Iris pigment epithelial cell (primary cell): ENCODE measurements around the gene ANKRD33.

Experiments used
- DNase-seq: peaks from one replicate; pipeline ENCODE4 v3.0.0-alpha.2; 2011; ENCODE audit warnings: low read depth

Gene ANKRD33

DNA sequence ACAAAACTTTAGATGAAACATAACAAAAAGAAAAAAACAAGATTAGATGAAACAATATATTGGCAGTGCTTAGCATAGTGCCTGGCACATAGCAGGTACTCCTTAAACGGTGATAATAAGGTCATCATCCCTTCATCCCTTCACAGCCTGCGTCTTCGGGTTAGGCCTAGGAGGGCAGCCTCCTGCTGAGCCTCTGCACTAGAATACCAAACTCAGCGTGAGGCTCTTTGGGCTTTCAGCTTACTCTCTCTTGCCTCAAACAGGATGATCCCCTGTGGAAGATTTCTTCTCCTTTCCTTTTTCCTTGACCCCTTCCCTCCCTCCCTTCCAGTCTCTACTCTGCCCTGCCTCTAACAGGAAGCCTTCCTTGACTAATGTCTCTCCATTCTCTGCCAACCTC is 25.0 kb upstream of the ANKRD33 start:
- no peak for DNase-seq

DNA sequence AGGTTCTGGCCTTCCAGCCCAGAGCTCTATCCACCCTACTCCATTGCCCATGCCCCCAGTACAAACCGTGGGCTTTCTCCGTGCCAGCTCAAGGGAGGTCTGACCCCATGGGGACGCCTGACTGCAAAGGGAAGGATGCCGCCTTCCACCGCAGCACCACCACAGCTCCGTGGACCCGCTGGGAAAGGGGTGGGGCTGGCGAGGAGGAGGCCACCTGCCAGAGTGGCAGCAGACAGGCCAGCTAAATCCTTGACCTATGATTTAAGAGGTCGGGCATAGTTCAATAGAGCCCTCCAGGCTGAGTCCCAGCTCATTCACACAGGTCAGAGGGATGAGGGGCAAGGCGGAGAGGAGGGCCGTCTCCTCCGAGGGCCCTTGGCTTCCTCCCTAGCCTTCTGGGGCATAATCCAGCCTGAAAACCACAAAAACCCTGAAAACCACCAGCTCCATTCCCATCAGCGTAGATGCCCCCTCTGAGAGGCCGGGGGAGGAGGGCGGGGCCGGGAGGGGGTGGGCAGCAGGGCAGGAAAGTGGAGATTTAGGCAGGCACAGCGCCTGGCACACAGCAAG is 24.5 kb upstream of the ANKRD33 start:
- no peak for DNase-seq

DNA sequence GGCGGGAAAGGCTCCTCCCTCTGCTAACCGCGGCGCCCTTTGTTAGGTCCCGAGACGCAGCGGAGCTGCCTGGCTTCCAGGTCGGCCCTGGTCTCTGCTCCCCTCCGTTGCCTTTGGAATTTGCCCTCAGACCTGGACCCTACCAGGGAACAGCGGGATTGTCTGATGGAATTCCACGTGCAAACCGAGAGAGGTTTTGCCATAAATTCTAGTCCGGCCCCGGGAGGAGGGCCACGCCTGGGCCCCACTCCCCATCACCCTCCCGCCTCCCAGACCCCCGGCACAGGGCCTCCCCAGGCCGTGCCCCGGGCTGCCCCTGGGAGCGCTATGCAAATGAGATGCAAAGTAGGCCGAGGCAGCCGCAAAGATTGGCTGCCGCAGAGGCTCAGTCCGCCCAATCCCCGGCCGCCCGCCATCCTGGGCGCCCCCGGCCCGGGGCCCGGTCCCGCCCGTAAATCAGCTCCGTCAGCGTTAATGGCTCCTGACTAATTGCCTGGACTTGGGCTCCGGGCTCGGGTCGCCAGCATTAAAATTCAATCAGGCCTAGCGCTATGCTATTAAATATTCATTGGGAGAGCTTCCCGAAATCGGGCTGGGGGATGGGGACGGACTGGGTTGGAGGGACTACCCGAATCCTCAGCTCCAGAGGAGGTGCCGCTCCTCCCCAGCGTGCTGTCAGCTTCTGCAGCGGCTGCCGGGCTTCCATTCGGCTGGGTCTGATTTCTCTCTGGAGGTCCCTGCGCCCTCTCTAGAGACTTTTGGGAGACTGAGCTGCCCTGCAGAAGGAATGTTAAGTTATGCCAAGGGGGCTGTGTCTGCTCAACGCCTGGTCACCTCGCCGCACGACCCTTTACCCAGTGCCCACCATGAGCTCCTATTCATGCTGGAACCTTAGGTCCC is 23.7 kb upstream of the ANKRD33 start:
- no peak for DNase-seq

DNA sequence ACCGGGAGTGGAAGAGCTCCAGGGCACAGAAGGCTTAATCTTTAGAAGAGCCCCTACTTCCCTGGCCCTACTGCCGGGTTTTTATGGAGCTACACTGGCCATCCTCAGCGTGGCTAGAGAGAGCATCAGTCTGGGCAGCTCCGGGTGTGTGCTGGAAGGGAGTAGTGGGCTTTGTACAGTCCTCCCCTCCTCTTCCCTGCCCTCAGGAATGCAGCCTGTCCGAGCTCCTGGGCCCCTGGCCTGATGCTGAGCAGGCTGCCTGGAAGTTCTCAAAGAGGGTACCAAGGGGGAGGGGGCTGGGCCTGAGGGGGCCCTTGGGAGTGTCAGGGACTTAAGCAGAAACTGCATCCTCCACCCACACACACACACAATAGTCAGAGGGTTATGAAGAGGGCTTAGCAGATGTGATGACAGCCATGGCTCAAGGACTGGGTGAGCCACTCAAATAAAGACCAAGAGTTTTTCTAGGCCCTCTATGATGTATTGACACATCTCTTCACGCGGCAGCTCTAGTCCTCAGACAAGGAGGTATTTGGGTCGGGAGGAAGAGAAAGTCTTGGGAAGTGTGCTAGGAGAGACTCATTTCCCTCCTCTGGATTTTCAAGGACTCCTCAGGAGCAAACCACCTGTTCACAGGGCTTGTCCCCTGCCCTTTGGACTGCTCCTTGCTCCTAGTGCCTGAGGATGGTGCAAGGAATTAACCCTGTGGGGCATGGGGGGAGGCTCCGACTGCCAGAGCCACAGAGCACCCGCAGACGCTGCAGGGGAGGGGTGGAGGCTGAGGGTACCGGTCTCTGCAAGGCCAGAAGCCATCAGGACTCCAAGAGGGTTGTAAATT is 22.9 kb upstream of the ANKRD33 start:
- no peak for DNase-seq

DNA sequence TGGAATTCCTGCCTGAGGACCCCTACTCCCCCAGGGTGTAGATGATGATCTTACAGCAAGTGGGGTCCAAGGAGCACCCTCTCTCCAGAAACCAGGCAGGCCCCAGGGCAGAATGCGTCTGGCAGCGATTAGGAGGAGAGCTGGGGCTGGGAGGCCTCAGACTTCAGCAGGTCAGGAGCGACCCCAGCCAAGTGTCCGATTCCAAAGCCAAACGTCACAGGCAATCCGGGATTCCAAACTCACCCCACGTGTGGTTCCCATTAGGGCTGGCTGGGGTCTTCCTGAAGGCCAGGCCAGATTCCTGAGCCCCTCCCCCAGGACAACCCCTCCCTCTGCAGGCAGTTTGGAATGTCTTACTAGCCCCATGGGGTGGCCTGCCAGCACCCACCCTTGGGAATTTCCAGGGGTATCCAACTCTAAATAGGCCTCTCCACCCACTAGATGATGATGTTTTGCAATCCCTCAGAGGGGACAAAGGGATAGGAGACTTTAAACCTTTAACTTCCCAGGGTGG is 22.1 kb upstream of the ANKRD33 start:
- DNase-seq, result no peak

DNA sequence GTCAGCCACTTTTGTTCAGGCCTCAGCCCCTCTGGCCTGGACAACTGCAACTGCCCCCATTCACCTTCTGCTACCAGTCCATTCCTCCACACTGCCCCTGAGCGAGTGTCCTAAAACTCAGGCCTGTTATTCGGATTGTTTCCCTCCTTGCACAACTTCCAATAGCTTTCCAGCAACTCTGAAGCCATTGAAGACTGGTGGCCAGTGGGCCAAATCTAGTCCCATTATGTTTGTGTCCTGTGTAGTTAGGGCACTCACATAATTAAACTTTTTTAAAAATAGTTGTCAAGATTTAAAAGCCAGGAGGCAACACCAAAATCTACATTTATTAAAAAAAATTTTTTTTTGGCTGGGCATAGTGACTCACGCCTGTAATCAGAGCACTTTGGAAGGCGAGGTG is 21.6 kb upstream of the ANKRD33 start:
- DNase-seq, result no peak

DNA sequence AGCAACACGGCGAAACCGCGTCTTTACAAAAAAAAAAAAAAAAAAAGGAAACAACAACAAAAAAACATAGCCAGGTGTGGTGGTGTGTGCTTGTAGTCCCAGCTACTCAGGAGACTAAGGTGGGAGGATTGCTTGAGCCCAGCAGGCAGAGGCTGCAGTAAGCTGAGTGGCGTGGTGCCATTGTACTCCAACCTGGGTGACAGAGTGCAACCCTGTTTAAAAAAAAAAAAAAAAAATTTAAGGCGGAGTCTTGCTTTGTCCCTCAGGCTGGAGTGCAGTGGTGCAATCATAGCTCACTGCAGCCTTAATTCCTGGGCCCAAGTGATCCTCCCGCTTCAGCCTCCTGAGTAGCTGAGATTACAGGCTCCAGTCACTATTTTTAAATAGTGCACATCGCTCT is 21.1 kb upstream of the ANKRD33 start:
- no peak for DNase-seq

DNA sequence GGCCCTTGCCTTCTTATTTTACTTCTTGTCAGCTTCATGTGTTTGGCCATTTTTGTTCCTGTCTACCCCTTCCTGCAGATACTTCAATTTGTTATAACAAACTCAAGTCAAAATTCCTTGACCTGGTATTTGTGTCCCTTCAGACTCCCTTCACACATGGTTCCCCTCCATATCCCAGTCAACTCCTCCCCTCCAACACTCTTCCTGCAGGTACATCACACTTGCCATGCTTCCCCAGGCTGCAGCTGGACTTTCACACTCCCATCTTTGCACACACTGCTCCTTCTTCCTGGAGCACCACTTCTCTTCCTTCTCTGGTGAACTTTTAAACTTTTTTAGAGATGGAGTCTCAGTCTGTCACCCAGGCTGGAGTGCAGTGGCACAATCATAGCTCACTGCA is 20.5 kb upstream of the ANKRD33 start:
- DNase-seq, result no peak

DNA sequence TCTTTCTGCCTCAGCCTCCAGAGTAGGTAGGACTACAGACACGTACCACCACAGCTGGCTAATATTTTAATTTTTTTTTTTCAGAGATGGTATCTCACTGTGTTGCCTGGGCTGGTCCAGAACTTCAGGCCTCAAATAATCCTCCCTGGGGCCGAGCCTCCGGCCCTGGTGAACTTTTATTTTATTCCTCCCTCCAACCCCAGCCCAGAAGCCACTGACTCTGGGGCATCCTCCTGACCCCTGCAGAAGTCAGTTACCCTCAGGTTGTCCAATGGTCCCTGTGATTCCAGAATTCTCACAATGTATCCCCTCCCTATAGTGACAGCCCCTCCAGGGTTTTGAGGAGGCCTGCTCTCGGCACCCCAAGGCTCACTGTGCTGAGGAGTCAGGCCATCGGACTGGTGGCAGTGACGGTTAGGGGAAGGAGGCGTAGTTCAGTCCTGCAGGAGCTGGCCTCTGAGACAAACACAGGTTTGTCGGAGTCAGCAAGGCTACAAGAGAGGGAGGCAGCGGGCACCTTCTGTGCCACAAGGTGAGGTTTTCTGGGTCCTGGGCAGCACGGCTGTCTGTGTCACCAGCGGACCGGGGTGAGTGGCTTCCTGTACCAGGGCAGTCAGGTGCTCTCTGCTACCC is 20.0 kb upstream of the ANKRD33 start:
- DNase-seq, result no peak

DNA sequence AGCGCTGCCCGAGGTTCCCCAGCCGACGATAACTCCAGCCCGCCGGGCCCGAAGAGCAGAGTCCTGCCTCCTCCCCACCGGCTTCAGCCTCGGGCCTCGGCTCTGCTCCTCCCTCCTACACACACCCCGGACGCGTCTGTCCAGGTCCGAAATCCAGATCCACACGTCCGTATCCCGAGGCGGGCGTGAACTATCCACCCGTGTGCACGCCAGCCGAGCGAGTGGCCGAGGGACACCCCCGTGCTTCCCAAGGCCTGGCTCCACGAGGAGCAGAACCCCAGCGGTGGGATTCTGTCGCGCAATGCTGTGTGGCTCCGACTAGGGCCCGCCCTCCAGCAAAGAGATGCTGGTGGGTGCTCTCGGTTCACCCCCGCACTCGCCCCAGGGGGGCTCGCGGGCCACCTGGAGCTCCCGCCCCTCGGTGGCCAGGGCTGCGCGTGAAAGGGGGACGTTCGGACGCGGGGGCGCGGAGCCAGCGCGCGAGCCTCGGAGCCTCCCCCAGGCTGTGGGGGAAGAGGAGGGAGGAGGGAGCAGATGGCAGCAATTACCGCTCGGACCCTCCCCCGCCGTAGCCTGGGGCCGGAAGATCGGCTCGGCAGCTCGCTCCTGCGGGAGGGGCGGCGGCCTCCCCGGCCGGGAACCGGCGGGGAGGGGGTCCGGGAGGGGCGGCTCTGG is 18.9 kb upstream of the ANKRD33 start:
- DNase-seq, result no peak

DNA sequence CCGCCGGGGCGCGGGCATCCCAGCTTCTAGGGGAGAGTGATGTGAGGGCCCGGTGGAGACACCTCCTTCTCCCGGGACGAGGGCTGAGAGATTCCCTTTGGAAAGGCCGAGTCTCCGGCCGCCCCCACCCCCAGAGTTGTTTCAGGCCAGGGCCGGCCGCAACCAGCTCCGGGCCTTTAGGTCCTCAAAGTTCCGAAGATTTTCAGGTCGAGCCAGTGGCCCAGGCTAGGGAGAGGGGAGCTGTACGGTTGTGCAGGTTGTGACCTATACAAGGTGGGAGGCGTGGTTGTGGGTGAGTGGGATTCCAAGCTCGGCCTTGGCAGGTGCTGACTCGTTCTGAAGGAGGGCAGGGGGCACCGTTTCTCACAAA is 18.4 kb upstream of the ANKRD33 start:
- no peak for DNase-seq

DNA sequence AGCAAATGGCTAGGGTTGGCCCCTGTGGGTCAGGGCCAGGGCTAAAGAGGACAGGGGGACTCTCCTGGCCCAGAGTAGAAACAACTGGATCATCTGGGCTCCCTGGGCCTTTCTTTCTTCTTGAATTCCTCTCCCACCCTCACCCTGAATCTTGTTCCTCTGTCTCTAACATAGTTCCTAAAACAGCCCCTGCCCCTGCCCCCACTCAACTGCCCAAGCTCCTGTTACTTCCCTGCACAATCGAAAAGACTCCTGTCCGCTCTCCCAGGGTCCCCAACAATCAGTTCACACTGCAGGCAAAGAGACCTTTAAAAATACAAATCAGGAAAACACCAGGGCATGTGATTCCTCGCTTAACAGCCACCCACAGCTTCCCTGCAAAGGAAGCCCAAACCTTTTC is 18.0 kb upstream of the ANKRD33 start:
- no peak for DNase-seq

DNA sequence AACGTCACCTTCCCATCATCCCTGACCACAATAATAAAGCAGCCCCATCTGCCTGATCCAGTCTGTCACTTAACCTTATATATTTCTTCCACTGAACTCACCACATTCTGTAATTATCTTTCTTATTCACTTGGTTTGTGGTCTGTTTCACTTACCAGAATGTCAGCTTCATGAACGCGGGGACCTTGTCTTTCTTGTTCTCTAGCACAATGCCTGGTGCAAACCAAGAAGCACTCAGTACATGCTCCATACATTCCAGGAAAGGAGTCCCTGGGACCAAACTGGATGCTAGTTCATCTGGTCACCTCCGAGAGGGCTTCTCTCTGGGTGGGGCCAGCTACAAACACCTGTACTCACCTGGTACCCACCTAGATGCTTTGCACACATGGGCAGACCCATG is 17.4 kb upstream of the ANKRD33 start:
- no peak for DNase-seq

DNA sequence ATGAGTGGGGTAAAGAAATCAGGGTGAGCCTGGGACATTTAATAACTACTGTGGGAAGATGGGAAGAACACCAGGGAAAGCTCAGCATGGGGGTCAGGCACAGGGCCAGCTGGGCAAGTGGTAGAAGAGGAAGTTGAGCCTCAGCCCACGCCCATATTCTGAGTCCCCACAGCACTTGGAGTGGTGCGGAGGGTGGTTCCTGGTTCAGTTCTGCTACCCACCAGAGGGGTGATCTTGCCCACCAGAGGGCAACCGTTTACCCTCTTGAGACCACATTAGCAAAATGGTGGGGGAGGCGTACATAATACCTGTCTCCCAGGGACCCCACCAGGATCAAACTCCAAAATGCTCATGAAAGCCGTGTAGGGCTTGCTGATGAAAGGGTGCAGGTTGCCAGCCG is 16.8 kb upstream of the ANKRD33 start:
- DNase-seq, result no peak

DNA sequence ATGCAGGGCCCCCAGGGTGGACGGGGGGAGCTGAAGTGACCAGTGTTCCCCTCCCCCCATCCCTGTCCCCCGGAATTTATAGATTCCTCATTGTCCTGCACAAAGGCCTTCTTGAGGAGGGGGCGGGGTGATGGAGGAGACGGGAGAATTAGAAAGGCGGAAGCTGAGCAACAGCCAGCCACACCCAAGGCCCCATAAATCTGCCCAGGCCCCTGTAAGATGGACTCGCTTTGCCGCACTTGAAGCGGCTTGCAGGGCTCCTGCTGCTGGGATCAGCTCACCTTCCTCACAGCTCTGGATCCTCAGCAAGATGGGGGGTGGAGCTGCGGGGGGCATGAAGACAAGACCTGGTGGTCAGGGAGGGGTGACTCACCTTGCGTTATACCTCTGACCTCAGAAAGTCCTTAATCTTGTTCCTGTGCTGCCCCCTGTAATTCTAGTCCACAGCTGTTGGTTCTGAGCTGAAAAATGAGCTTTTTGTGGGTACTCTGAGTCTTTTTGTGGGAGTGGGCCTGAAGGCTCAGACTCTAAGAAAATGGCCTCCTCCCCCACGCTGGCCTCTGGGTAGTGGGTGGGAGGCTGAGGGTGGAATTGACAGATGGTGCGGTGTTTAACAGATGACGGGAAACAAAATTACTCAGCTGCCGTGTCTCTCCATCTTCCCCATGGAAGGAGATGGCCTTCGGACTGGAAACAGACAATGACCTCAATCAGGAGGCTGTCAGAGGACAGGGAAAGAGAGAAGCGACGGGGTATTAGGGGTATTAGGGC is 15.8 kb upstream of the ANKRD33 start:
- DNase-seq, result no peak

DNA sequence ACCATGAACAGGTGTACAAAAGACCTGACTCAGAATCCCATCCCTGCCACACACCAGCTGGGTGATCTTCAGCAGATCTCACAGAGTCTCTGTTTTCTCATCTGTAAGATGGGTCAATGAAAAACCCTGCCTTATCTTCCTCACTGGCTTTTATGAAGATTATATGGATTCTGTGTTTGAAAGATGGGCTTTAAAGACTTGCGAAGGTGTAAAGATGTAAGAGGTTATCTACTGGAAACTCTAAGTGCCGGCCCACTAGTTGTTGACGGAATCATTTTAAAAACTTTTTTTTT is 15.3 kb upstream of the ANKRD33 start:
- no peak for DNase-seq

DNA sequence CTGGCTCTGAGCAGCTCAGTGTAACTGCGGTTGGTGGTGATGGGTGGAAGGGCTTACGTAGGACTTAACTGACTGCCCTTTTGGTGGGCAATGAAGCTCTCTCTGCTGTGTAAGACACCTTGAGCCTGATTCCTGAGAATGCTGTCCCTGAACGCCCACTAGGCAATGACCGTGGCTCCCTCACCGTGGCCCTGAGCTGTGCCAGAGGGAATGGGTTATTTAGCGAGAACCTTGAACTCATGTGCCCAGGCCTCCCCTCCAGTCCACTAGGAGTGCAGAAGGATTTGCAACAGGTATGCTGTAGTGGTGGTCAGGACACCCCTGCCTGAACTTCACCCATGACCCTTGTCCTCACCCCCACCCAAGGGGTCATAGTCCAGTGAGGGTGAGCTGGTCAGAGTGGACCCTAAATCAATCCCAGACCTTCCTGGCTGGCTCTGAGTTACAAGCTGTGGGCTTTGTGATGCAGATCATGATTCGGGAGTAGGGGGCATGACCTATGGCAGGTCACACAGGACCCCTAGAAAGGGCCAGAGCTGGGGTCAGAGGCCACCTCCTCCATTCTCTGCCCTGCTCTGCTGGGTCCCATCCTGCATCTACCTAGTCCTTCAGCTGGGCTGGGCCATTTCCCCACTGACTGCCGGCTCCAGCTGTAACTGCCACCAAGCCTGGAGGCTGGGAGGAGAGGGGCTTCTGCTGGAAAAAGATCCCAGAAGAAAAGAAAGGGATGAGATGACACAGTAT is 14.5 kb upstream of the ANKRD33 start:
- no peak for DNase-seq

DNA sequence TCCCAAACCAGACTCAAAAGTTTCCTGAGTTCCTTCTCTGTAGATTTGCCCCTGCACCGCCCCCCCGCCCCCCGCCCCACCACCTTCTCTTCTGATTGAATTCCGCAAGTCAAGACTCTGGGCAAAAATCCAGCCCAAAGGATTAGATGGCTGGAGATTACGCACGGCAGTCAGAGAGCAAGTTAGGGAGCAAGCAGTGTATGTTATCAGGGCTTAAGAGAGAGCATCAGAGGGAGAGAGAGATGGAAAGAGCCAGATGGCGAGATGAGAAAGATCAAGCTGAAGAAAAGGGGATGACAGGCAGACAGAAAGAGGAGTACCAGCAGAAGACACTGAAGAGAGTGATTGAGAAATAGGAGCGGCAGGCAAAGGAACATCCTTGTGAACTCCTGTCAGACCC is 13.9 kb upstream of the ANKRD33 start:
- DNase-seq, result peak; percentile 73

DNA sequence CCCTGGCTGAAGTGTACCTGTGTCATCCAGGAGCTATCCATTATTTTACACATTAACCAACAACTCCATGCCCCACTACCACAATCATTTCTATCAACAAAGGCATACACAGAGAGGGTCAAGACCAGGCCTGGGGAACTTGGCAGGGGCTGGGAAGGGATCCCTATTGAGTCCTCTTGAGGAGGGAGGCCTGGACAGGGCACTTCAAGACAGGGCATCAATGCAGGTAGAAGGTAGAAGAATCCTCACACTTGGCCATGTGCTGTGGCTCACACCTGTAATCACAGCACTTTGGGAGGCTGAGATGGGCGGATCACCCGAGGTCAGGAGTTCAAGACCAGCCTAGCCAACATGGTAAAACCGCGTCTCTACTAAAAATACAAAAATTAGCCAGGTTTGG is 13.4 kb upstream of the ANKRD33 start:
- DNase-seq, result no peak

DNA sequence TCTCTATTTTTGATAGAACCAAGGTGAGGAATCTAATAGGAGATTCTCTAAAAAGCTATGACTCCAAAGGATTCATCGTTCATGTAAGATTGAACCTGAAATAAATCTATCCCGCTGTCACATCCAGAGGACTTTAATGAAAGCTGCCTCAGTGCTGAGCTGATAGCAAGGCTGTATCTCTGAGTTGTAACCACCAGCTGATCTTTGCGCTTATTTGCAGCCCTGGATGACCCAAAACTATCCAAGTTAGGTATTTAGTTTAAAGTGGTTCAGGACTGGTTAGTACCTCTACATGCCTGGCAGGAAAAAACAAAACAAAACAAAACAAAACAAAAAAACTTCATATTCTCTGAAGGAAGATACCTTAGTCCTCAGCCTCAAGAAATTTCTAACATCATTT is 8.8 kb upstream of the ANKRD33 start:
- no peak for DNase-seq

DNA sequence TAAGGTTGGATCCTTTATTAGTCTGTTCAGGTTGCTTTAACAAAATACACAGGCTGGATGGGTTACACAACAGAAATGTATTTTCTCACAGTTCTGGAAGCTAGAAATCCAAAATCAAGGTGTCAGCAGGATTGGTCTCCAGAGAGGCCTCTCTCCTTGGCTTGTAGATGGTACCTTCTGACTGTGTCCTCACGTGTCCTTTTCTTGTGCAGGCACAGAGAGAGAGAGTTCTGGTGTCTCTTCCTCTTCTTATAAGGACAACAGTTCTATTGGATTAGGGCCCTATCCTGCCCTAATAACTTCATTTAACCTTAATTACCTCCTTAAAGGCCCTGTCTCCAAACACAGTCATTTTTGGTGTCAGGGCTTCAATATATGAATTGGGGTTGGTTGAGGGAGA is 4.6 kb upstream of the ANKRD33 start:
- DNase-seq, result no peak
